Cardiac muscle cell (in vitro differentiated cells and primary cell): ENCODE results near the gene SEPTIN5. TPM values are rescaled to one million over a fixed set of nuclear protein-coding genes. Genes with fewer than 3 reads are reported as not detected.

Experiments
- DNase-seq, 2 donors: peaks; one replicate each; pipeline versions ENCODE4 v3.0.0 to v3.0.0-alpha.2; 2010 to 2017; ENCODE audit warnings: low read depth in 1 of 2, low spot score in 1 of 2
- H3K27ac ChIP-seq: fragments of 200-600 bp; sonication (generic); 2 replicates; pipeline ENCODE4 v1.5.1; 2016
- H3K27me3 ChIP-seq: fragments of 200-600 bp; sonication (generic); 2 replicates; pipeline ENCODE4 v1.6.0; 2016; ENCODE audit warnings: control low read depth
- H3K36me3 ChIP-seq: fragments of 200-600 bp; sonication (generic); 2 replicates; pipeline ENCODE4 v1.5.1; 2016; ENCODE audit warnings: control low read depth
- H3K4me1 ChIP-seq: fragments of 200-600 bp; sonication (generic); 2 replicates; pipeline ENCODE4 v1.8.1; 2017; ENCODE audit warnings: low read depth, mild to moderate bottlenecking, mixed run types
- H3K4me3 ChIP-seq: fragments of 200-600 bp; sonication (generic); 2 replicates; pipeline ENCODE4 v1.5.1; 2016; ENCODE audit warnings: mild to moderate bottlenecking
- H3K9me3 ChIP-seq: fragments of 200-600 bp; sonication (generic); 2 replicates; pipeline ENCODE4 v1.5.1; 2017; ENCODE audit warnings: low read depth, mild to moderate bottlenecking, control low read depth
- polyA plus RNA-seq: library from polyadenylated mRNA; unstranded; fragments of >200 nt; fragmentation: Nextera tagmentation; extraction: Ambion mirVana; gene quantifications from 2 replicates; pipeline ENCODE4 v1.2.1, GENCODE V29; 2016
- total RNA-seq: library from RNA; depleted of rRNA; stranded (reverse); fragments of >200 nt; gene quantifications from 2 replicates; pipeline ENCODE4 v1.2.3, GENCODE V29; 2016
- TF ChIP-seq, protein P1 (sequence below): IDR thresholded peaks from 2 replicates; pipeline ENCODE4 v1.5.1; 2012; ENCODE audit warnings: low read depth, mild to moderate bottlenecking, low read length

The SEPTIN5 gene
- total and polyA plus RNA-seq, 2 experiments from 2014 or later, result 129 to 303 TPM

GRCh38 chr22:19731361-19732135, 17.2 kb downstream of the SEPTIN5 start:
- Histone ChIP-seq H3K27ac (no peak overlapping the region), H3K4me1 (peaks cover under 1% of the 10 kb centered on the region), H3K27me3 (peaks cover 38% of the 10 kb centered on the region), H3K9me3 (no peaks in the 10 kb centered on the region), H3K36me3 (no peaks in the 10 kb centered on the region), H3K4me3 (no peak overlapping the region)
- TF ChIP-seq, protein P1, sequence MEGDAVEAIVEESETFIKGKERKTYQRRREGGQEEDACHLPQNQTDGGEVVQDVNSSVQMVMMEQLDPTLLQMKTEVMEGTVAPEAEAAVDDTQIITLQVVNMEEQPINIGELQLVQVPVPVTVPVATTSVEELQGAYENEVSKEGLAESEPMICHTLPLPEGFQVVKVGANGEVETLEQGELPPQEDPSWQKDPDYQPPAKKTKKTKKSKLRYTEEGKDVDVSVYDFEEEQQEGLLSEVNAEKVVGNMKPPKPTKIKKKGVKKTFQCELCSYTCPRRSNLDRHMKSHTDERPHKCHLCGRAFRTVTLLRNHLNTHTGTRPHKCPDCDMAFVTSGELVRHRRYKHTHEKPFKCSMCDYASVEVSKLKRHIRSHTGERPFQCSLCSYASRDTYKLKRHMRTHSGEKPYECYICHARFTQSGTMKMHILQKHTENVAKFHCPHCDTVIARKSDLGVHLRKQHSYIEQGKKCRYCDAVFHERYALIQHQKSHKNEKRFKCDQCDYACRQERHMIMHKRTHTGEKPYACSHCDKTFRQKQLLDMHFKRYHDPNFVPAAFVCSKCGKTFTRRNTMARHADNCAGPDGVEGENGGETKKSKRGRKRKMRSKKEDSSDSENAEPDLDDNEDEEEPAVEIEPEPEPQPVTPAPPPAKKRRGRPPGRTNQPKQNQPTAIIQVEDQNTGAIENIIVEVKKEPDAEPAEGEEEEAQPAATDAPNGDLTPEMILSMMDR, result no peak
- DNase-seq, result no peak

DNA sequence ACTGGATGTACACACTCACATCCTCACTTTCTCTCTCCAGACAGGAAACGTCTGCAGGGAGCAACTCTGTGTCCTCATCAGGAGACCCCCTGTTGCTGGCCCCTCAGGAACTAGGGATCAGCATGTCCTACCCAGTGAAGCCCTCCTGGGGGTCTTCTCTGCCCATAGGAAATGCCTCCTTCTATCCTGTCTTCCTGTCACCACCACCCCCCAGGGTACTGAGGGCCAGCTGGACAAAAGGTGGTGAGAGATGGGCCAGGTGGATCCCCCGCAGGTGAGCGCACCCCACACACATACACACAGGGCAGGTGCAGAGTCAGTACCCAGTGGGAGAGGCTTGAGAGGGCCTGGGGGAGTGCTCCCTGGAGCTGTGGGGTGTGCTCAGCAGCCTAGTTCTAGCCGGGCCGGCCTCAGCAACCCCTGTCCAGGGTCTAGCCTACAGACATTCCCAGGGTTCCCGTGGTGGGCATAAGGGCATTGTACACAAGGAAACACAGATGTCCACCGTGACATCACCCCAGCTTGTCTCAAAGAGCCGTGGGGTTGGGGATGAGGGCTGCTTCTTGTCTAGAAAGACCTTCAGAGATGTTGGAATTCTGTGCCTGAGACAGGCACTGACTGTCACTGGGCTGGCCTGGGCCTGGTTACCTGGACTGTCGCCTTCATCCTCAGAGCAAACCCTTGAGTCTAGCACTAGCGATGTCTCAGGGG, 18.3 kb downstream of the SEPTIN5 start:
- Histone ChIP-seq H3K9me3 (no peaks in the 10 kb centered on the region), H3K4me1 (peaks cover 11% of the 10 kb centered on the region), H3K27me3 (peaks cover 28% of the 10 kb centered on the region), H3K27ac (no peak overlapping the region), H3K36me3 (no peaks in the 10 kb centered on the region), H3K4me3 (no peak overlapping the region)
- TF ChIP-seq, protein P1, result no peak
- no peak for DNase-seq

DNA sequence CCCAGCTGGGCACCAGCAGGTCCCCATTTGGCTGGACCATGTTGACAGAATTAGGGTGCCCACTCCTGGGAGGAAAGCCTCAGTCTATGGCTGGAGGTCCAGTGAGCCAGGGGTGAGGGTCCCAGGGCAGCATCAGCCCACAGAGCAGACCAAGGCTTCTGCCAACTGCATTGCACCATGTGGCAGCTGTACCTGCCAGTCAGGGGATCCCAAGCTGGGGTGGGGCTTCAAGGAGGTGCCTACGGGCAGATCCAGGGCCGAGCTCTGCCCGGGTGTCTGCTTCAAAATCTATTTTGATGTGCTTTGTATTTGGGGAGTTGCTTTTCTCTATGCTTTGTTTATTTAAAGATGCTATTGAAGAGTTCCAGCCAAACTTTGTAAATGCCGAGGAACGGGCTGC, 19.5 kb downstream of the SEPTIN5 start:
- Histone ChIP-seq H3K4me1 (peaks cover 18% of the 10 kb centered on the region), H3K9me3 (no peaks in the 10 kb centered on the region), H3K27ac (no peak overlapping the region), H3K36me3 (no peaks in the 10 kb centered on the region), H3K27me3 (peaks cover 16% of the 10 kb centered on the region), H3K4me3 (no peak overlapping the region)
- TF ChIP-seq, protein P1, result no peak
- DNase-seq, result no peak

DNA sequence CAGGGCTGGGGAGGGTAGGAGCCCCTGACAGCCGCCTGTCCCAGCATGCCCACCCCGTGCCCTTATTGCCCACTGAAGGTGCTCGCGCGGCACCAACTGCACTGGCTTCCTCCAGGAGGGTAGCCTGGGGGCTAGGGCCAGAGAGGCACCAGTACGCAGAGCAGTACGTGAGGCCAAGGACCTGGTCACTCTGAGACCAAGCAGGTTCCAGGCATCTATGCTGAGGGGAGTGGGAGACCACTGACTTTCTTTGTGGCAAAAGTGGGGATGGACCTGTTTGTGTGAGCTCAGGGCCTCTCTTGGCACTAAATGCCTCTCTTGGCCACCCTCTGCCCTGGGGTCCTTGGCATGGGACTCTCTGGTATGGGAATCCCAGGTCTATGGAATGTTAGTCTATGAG, 19.9 kb downstream of the SEPTIN5 start:
- DNase-seq, result no peak
- H3K4me1 ChIP-seq, result peaks cover 18% of the 10 kb centered on the region

GRCh38 chr22:19734837-19735382, 20.6 kb downstream of the SEPTIN5 start:
- peaks cover 18% of the 10 kb centered on the region for H3K4me1 ChIP-seq
- no peaks in the 10 kb centered on the region for H3K36me3 ChIP-seq
- no peak overlapping the region for H3K27ac ChIP-seq
- H3K9me3 ChIP-seq, result no peaks in the 10 kb centered on the region
- DNase-seq, result no peak
- TF ChIP-seq, protein P1, result no peak
- no peak overlapping the region for H3K4me3 ChIP-seq
- peaks cover 4% of the 10 kb centered on the region for H3K27me3 ChIP-seq

More for the DNA sequence above, 19.9 kb downstream of the SEPTIN5 start:
- no peak overlapping the region for H3K27ac ChIP-seq
- TF ChIP-seq, protein P1, result no peak
- peaks cover 12% of the 10 kb centered on the region for H3K27me3 ChIP-seq
- no peaks in the 10 kb centered on the region for H3K36me3 ChIP-seq
- H3K9me3 ChIP-seq, result no peaks in the 10 kb centered on the region
- H3K4me3 ChIP-seq, result no peak overlapping the region
